ENCODE results near the gene TAS1R1.

- TF ChIP-seq CTCF (IDR thresholded peaks at IDR 0.05) (no peak), REST (IDR thresholded peaks at IDR 0.05; ENCODE audit: insufficient read depth in 1 of 2, low read depth in 2 of 2, low read length in 1 of 2) (no peak), POLR2AphosphoS5 (IDR thresholded peaks at IDR 0.05; ENCODE audit: low read depth, low read length) (no peak)
Observed at GRCh38 chr1:6528492-6528891, 26.6 kb upstream of the TAS1R1 start.

Measured in Panc1 (cell line).